Fibroblast of lung (primary cell): ENCODE results near the gene CLDN2. TPM values are rescaled to one million over a fixed set of nuclear protein-coding genes. Genes with fewer than 3 reads are reported as not detected.

Experiments
- DNase-seq, 2 donors: peaks; one replicate each; pipeline versions ENCODE4 v3.0.0 to v3.0.0-alpha.2; 2010; ENCODE audit warnings: low read depth in 2 of 2
- H2AFZ ChIP-seq: 2 replicates; pipeline ENCODE4 v1.5.1; 2012; ENCODE audit warnings: low read length, control low read depth, inconsistent platforms
- H3K27ac ChIP-seq: 2 replicates; pipeline ENCODE4 v1.5.1; 2011; ENCODE audit warnings: low read length, control low read depth; ENCODE audit not compliant: insufficient read depth
- H3K27me3 ChIP-seq: 2 replicates; pipeline ENCODE4 v1.5.1; 2011; ENCODE audit warnings: mild to moderate bottlenecking, low read length; ENCODE audit not compliant: control insufficient read depth, insufficient read depth
- H3K36me3 ChIP-seq: 2 replicates; pipeline ENCODE4 v1.5.1; 2011; ENCODE audit warnings: low read length; ENCODE audit not compliant: control insufficient read depth, insufficient read depth
- H3K4me1 ChIP-seq: 2 replicates; pipeline ENCODE4 v1.5.1; 2011; ENCODE audit warnings: low read length; ENCODE audit not compliant: control insufficient read depth, insufficient read depth; ENCODE audit errors: extremely low read depth
- H3K4me2 ChIP-seq: 2 replicates; pipeline ENCODE4 v1.5.1; 2011; ENCODE audit warnings: low read length, control low read depth; ENCODE audit not compliant: insufficient read depth; ENCODE audit errors: extremely low read depth
- H3K4me3 ChIP-seq, 4 experiments: fragments of 200-600 bp in 1 of 4; sonication (generic) in 1 of 4; replicated peaks in 1 of 4; 2 replicates each; pipeline ENCODE4 v1.5.1; 2011 to 2016; ENCODE audit warnings: low read length in 4 of 4, low read depth in 3 of 4, mild to moderate bottlenecking in 3 of 4, control low read depth in 2 of 4, inconsistent platforms in 1 of 4, mixed read lengths in 1 of 4; ENCODE audit not compliant: insufficient read depth in 1 of 4; ENCODE audit errors: control extremely low read depth in 1 of 4
- H3K79me2 ChIP-seq: 2 replicates; pipeline ENCODE4 v1.5.1; 2012; ENCODE audit warnings: mild to moderate bottlenecking, low read length, inconsistent platforms; ENCODE audit not compliant: control insufficient read depth, insufficient read depth
- H3K9ac ChIP-seq: 2 replicates; pipeline ENCODE4 v1.5.1; 2011; ENCODE audit warnings: mild to moderate bottlenecking, low read length, control low read depth; ENCODE audit not compliant: insufficient read depth
- H3K9me3 ChIP-seq: 2 replicates; pipeline ENCODE4 v1.5.1; 2012; ENCODE audit warnings: low read depth, low read length; ENCODE audit not compliant: control insufficient read depth, insufficient read depth
- H4K20me1 ChIP-seq: 2 replicates; pipeline ENCODE4 v1.5.1; 2011; ENCODE audit warnings: low read length; ENCODE audit not compliant: control insufficient read depth, insufficient read depth; ENCODE audit errors: extremely low read depth
- EZH2 ChIP-seq: IDR thresholded peaks from 2 replicates; pipeline ENCODE4 v1.5.1; 2012; ENCODE audit warnings: low read length, control low read depth, mild to moderate bottlenecking; ENCODE audit errors: missing control alignments
- polyA plus RNA-seq, 2 donors: library from polyadenylated mRNA; depleted of rRNA in 1 of 2; stranded (reverse) in 1 of 2; unstranded in 1 of 2; fragments of >200 nt; gene quantifications; 2 replicates each; pipeline ENCODE4 v1.2.1, GENCODE V29; 2011 to 2012; ENCODE audit warnings: missing spikeins in 1 of 2
- total RNA-seq: library from RNA; depleted of rRNA; stranded (reverse); fragments of >200 nt; gene quantifications from 2 replicates; pipeline ENCODE4 v1.2.1, GENCODE V29; 2014
- TF ChIP-seq, protein P1 (sequence below), 2 donors: IDR thresholded peaks in 1 of 2; conservative IDR thresholded peaks in 1 of 2; 1 replicate in 1 of 2; 2 replicates in 1 of 2; pipeline ENCODE4 v1.5.1; 2011 to 2012; ENCODE audit warnings: low read length in 2 of 2, control low read depth in 1 of 2, inconsistent platforms in 1 of 2, low read depth in 1 of 2, mild to moderate bottlenecking in 1 of 2

CLDN2 gene
- total and polyA plus RNA-seq, 2 donors (not counting 1 experiment from before 2014, with no cell fraction given), result 0.02 TPM; not detected in 1

DNA sequence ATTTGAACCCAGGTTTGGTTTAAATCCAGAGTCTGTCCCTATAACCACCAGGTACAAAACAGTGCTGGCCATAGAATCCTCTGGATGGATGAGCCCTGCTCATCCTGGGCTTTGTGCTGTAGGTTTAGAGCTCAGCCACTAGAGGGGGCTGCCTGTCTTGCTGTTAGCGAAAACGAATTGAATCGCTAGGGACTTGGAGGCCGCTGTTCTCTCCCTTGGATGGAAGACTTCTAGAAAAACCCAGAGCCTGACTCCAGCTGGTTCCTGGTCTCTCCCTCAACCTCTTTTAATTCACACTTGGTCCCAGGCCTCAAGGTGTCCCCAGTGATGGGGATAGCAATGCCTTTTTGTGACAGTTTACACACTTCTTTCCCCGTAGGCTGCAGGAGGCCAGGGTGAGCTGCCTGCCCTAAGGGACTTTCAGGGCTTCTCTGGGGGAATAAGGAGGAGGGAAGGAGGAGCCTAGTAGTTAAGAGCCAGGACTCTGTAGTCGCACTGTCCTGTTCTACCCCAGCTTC, 25.8 kb upstream of the CLDN2 start:
- TF ChIP-seq, protein P1, sequence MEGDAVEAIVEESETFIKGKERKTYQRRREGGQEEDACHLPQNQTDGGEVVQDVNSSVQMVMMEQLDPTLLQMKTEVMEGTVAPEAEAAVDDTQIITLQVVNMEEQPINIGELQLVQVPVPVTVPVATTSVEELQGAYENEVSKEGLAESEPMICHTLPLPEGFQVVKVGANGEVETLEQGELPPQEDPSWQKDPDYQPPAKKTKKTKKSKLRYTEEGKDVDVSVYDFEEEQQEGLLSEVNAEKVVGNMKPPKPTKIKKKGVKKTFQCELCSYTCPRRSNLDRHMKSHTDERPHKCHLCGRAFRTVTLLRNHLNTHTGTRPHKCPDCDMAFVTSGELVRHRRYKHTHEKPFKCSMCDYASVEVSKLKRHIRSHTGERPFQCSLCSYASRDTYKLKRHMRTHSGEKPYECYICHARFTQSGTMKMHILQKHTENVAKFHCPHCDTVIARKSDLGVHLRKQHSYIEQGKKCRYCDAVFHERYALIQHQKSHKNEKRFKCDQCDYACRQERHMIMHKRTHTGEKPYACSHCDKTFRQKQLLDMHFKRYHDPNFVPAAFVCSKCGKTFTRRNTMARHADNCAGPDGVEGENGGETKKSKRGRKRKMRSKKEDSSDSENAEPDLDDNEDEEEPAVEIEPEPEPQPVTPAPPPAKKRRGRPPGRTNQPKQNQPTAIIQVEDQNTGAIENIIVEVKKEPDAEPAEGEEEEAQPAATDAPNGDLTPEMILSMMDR (conservative IDR thresholded peaks at IDR 0.05 in 1 of 2, IDR thresholded peaks at IDR 0.05 in 1 of 2; ENCODE audit: low read depth in 1 of 2, low read length in 2 of 2), result peak; percentile 75 to 77
- no peak for TF ChIP-seq EZH2
- H3K9me3 ChIP-seq, result no peaks in the 10 kb centered on the region
- no peak overlapping the region for H3K9ac ChIP-seq
- no peak overlapping the region for H3K4me2 ChIP-seq
- no peak overlapping the region for H2AFZ ChIP-seq
- H3K4me3 ChIP-seq, result no peak overlapping the region
- H3K4me1 ChIP-seq, result peaks cover 6% of the 10 kb centered on the region
- no peaks in the 10 kb centered on the region for H4K20me1 ChIP-seq
- no peaks in the 10 kb centered on the region for H3K36me3 ChIP-seq
- peak overlapping the region; percentile 9 for H3K27ac ChIP-seq
- H3K79me2 ChIP-seq, result no peaks in the 10 kb centered on the region
- H3K27me3 ChIP-seq, result no peaks in the 10 kb centered on the region
- DNase-seq, result peak; percentile 70 to 77

DNA sequence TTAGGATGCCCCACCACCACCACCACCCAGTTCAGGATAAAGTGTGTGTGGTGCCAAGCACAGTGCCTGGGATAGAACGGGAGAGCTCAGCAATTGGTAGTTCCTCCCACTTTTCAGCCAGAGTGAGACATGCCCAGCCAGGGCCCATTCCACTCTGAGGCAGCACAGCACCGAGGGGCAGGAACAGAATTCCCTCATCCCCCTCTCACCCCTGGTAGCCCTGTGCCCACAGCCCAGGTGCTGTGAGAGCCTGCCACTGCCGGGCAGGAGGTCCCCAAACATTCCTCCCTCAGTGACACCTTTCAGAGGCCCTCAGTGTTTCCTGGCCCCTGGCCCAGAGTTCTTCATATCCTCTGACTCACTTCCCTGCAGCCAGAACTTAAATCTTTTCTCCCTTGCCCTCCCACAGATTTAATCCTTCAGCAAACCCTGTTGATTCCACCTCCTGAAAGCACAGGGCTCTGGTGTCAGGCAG, 25.2 kb upstream of the CLDN2 start:
- H3K4me1 ChIP-seq, result peaks cover 6% of the 10 kb centered on the region
- H3K4me3 ChIP-seq, result no peak overlapping the region
- peak overlapping the region; percentile 9 for H3K27ac ChIP-seq
- no peaks in the 10 kb centered on the region for H3K27me3 ChIP-seq
- no peak overlapping the region for H2AFZ ChIP-seq
- no peaks in the 10 kb centered on the region for H3K79me2 ChIP-seq
- no peak overlapping the region for H3K4me2 ChIP-seq
- no peak overlapping the region for H3K9ac ChIP-seq
- TF ChIP-seq EZH2, result no peak
- TF ChIP-seq, protein P1 (conservative IDR thresholded peaks at IDR 0.05 in 1 of 2, IDR thresholded peaks at IDR 0.05 in 1 of 2; ENCODE audit: low read depth in 1 of 2, low read length in 2 of 2), result no peak
- DNase-seq, result peak; percentile 64 to 76
- H3K9me3 ChIP-seq, result no peaks in the 10 kb centered on the region
- no peaks in the 10 kb centered on the region for H3K36me3 ChIP-seq
- no peaks in the 10 kb centered on the region for H4K20me1 ChIP-seq

DNA sequence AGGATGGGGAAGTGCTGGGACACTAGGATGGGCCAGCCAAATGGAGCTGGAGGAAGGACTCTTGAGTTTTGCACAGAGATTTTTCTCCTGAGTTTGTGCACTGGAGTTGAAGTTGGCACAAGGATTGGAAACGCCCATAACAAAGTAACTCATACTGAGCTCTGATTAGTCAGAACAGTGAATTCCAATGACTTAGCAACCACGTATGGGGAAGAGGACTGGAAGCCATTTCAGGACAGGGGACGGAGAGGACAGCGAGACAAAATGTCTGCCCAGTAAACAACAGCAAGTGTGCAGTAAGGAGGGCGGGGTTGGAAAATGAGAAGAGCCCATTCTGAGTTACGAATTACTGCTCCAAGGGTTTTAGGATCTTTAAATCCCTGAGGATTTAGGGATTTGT, 22.9 kb upstream of the CLDN2 start:
- no peak overlapping the region for H2AFZ ChIP-seq

More for the DNA sequence above, 22.9 kb upstream of the CLDN2 start:
- Histone ChIP-seq H3K4me1 (peaks cover 6% of the 10 kb centered on the region), H3K79me2 (no peaks in the 10 kb centered on the region), H4K20me1 (no peaks in the 10 kb centered on the region), H3K9me3 (no peaks in the 10 kb centered on the region), H3K27me3 (no peaks in the 10 kb centered on the region), H3K36me3 (no peaks in the 10 kb centered on the region), H3K27ac (no peak overlapping the region), H3K9ac (no peak overlapping the region), H3K4me3 (no peak overlapping the region), H3K4me2 (no peak overlapping the region)
- peak; percentile 49 to 70 for DNase-seq
- TF ChIP-seq, protein P1 (conservative IDR thresholded peaks at IDR 0.05 in 1 of 2, IDR thresholded peaks at IDR 0.05 in 1 of 2; ENCODE audit: low read depth in 1 of 2, low read length in 2 of 2), result no peak
- no peak for TF ChIP-seq EZH2
